Eye (tissue), 1 donor: ENCODE measurements around the gene ZC3H7A.
A peak's percentile ranks its signal among the peaks of the same experiment; 100 is the strongest.

Experiments
- DNase-seq: peaks from one replicate; pipeline ENCODE4 v3.0.0-alpha.2; 2015

ZC3H7A gene

DNA sequence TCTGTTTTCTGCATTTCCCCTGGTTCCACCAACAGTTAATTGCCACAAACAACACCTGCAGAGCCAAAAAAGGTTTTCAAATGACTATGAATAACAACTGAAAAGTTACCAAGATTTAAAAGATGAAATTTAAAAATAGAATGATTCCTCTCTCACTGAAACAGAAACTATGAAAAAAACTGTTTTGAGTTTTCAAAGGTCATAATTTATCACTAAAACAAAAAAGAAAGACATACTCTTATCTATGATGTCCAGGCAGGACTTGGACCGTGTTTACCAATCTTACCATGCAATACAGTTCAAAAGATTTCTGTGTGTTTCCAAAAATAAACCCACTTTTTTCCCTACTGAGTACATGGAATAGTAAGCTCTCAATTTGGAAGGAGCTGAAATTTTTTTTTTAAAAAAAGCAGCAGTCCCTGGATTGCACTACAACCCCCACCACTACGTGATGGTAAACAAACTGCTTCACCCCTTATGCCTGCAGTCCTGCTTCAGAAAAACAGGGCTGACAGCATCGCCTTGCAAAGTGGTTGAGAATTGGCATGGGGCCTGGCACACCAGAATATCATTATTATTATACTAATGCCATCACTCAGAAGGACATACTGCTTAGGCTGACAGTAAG is 62.9 kb downstream of the ZC3H7A start:
- no peak for DNase-seq

DNA sequence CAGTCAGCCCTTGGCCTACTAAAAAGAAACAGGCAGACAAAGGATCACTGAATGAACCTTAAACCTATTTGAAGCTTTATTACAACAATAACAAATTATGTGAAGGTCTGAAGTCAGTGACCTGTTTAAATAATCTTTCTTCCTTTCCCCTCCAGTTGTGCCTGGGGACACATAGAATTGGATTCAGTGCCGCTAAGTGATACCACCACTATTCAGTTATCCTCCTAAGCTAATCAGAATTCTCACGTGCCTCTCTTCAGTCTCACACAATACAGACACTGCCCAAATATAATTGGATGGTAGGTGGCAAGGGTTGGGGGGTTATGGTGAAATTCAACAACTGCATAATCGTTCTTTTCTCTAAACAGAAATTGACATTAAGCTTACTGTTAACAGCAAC is 65.8 kb downstream of the ZC3H7A start:
- DNase-seq, result no peak

DNA sequence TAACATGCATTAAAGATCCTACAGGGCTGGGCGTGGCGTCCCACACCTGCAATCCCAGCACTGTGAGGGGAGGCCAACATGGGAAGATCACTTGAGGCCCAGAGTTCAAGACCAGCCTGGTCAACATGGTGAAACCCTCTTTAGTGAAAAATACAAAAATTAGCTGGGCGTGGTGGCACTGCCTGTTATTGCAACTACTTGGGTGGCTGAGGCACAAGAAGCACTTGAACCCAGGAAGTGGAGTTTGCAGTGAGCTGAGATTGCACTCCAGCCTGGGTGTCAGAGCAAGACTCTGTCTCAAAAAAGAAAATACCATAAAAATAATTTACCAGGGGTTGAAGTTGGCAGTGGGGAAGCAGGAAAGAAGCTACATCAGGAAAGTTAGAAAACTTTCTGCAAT is 67.3 kb downstream of the ZC3H7A start:
- no peak for DNase-seq

DNA sequence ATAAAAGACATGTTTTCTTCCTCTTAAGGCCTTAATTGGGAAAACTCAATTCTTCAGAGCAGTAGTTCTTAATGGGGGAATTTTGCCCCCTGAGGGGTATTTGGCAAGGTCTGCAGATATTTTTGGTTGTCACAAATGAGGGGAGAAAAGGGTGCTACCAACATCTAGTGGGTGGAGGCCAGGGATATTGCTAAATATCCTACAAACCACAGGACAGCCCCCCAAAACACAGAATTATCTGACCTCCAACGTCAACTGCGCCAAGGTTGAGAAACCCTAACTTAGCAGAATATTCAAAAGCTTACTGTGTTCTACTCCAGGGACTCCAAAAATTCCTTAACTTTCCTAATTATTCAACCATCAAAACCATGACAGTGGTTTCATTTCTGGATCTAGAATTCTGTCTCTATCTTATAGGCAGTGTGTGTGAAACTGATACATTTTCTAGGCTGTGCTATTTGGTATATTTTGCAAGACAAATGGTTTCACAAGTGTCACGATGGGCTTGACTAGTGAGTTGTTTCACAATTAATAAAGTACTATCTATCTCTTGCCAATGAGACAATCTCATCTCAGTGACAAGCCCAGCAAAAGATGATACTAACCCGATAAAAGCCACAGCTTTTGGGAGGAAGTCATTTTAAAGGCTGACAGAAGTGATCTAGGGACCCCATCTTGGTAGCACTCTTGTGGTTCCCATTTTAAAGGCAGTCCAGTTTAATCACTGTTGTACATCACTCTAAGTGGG is 69.1 kb downstream of the ZC3H7A start:
- no peak for DNase-seq

DNA sequence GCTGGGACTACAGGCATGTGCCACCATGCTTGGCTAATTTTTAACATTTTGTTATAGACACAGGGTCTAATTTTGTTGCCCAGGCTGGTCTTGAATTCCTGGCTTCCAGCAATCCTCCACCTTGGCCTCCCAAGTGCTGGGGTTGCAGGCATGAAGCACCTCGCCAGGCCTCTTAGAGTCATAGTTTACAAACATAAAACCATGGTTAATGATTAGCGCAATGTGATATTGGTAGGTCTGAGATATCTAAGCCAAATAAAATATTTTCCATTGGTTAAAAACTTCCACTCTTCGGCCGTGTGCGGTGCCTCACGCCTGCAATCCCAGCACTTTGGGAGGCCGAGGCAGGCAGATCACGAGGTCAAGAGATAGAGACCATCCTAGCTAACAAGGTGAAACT is 71.0 kb downstream of the ZC3H7A start:
- DNase-seq, result no peak

DNA sequence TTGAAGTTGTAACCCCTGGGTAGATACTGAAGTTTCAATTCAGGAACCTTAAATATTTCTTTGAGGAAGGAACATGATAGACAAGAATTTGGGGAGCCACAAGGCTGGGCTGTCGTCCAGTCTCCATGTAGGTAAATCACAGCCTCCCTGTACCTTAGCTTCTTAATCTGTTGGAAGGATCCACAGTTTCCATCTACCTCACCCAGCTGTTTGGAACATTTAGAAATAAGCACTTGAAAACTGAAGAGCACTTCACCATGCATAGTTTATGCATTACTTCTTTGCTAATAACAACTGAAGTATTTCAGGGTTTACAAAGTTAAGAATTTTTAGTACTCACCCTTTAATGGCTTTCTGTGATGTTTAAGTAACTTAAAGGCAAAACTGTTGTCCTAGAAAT is 71.6 kb downstream of the ZC3H7A start:
- no peak for DNase-seq

DNA sequence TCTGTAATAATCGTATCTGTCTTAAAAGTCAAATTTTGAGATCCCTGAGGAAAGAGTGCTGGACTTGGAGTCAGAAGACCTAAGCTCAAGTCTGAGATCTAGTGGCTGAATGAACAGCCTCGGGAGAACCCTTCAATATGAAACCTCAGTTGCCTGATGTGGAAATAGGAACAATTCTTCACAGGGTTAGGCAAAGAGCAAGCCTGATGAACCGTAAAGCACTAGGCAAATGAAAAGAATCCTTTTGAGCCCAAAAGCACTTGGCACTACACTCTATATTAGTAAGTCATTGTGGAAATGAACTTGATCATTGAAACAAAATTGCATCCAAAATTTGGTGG is 74.6 kb downstream of the ZC3H7A start:
- DNase-seq, result no peak

DNA sequence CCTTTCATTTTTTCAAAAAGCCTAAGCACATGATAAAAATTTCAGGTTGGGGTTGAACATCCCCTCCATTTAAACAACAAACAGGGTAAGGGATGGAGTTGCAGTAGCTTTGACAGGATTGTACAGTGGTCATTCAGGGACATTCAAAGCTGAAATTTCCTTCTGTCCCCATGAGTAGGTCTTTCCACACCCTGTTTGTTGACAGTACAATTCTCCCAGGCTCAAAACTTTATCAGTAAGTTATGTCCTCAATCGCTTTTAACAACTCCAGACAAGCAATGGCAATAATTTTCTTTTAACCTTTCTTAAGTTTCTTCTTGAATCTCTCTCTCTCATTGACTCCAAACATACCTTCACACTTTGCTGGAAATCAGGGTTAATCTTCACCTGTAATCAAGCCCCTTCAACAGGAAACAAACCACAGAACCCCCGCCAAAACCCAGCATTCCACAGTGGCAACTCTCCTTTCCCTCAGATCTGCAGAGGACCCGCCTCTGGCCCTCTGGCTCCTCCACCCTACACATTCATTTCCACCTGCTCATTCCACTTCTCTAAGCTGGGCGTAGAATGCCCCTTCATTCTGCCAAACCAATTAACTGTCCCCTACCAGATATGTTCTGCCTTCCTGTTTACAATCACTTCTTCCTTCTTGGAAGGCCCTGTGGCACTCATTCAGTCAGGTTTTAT is 75.1 kb downstream of the ZC3H7A start:
- DNase-seq, result no peak

DNA sequence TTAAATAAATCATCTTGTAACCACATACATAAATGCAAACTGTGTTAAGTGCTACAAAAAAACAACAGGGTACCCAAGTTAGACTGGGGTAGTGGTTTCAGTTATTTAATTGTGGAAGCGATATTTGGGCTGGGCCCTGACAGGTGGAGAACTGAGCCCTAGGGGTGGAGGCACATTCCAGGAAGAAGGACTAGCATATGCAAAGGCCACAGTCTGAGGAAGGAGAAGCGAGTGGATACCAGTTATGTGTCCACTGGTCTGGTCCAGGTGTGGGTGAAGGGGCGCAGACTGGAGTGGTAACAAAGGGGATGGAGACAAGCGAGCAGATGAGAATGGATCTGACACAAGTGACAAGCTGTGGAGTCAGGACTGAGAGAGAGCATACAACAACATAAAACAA is 77.3 kb downstream of the ZC3H7A start:
- DNase-seq, result no peak

DNA sequence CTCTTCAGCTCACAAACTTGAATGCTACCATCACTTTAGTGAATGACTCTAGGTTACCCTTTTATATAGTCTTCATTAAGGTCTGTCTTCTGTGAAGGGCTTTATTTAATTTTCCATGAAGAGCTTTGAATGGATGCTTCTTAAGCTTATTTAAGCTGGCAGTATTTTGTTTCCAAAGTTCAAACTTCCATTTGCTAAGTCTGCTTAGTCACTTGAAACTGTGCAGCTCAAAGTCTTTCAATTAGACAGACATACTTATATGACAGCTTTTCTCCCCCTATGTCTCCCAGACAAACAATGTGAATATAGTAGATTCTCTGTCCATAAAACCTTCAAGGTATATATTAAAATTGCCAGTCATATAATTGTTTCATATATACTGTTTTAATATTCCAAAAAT is 77.9 kb downstream of the ZC3H7A start:
- no peak for DNase-seq

DNA sequence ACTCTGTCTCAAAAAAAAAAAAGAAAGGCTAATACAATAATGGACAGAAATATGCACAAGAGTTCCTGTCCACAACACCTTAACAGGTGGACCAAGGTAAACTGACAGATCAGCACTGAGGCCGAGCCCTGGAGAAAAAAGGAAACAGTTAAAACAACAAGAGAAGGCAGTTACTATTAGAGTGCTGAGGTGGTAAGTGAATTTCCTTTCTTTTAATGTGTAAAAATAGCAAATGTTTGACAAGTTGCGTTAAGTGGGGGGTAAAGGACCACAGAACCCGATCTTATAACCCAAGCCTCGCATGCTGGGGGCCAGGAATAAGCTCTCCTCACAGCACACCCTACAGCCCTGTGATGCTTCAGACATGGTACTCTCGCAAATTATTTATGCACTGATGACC is 79.2 kb downstream of the ZC3H7A start:
- DNase-seq, result no peak

DNA sequence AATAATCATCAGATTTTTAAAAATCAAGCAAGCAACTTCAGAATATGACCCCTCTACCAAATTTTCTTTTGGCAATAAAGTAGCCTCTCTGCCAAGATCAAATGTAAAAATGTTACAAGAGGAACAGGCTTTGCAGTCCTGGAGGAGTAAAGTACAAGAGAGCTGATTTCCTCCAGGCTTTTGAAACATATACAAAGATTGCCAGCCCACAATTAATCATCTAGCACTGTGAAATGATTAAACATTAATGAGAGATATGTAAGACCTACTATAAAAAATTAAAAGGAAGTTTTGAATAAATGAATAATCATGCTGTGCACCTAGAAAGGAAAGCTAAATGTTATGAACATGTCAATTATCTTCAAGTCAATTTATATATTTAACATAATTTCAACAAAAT is 80.7 kb downstream of the ZC3H7A start:
- DNase-seq, result no peak

DNA sequence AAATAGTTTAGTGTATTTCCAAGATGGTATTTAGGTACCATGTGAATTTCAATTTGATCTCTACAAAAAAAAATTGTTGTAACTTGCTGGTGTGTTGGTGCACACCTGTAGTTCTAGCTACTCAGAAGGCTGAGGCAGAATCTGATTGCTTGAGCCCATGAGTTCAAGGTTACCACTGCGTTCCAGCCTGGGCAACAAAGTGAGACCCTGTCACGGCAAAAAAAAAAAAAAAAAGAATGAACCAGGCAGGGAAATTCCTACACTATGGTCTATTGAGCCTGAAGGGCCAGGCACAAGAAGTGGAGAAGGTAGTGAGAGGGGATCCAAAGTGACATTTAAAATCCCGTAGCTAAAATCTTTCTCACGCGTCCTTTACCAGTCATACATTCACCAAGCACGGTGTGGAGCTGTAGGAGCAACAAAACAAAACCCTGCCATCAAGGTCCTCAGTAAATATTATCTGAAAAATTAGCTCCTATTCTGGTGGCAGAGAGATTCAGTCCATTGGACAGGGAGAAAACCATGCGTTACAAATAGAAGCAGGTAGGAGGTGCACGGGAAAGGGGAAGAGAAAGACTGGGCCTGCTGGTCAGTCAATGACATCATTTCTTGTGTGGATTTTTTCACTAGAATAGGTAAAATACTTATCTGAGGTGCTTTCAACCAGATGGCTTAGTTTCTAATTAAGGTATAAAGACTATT is 81.7 kb downstream of the ZC3H7A start:
- DNase-seq, result no peak

DNA sequence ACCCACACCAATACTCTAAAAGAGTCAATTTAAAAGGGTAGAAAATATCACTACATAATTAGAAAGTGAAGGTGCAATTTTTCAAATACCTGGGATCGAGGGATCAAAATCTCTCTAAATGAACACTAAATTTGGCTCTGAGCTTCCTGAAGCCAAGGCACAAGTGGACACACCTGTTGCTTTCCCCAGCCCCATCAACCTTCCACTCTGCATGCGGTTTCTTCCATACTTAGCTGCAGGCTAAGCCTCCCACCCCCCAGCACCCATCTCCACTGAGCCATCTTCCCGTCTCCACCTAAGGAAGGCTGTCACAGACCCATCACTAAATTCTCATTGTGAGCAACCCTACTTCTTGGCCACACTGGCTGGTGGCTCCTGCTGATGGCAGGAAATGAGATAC is 84.9 kb downstream of the ZC3H7A start:
- DNase-seq, result no peak

DNA sequence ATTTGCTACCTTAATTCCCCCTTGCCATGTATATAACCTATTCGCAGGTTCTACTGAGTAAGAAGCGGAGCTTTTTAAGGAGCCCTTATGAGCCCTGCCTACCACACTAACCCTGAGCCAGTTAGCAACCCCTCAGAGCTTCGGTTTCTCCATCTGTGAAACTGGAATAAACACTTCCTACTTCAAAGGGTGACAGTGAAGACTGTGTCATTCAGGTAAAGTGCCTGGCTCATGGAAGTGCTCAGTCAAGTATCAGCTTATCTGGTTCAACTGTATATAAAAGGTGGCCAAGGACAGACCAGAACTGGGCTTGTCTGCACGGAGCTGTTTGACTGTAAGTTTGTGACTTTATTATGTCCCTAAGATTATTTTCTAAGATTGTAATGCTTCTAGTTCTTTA is 85.4 kb downstream of the ZC3H7A start:
- no peak for DNase-seq

DNA sequence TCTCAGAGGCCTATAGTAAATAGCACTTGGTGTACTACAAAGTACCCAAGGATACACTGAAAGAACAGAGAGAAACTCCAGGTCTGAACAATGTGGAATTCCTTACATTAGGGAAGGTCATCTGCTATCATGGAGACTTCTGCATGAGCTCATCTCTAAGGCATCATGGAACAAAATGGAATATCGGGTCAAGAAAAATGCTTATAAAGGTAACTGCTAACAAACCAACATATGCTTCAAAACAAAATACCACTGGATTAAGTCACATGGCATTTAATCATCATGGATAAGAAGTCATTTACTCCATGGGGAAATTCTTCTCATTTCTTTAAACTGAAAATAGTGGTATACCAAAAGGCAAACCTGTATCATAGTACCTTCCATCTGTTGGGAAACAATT is 88.6 kb downstream of the ZC3H7A start:
- no peak for DNase-seq

DNA sequence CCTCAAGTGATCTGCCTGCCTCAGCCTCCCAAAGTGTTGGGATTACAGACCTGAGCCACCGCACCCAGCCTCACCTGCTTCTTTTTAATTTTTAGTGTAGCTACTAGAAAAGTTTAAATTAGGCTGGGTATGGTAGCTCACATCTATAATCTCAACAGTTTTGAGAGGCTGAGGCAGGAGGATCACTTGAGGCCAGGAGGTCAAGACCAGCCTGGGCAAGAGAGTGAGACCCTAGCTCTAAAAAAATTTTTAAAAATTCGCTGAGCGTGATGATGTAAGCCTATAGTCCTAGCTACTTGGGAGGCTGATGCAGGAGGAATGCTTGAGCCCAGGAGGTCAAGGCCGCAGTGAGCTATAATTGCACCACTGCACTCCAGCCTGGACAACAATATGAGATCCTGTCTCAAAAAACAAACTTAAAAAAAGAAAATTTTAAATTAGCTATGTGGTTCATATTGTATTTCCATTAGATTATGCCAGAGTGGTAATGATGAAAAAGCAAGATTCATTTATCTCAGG is 89.3 kb downstream of the ZC3H7A start:
- no peak for DNase-seq

DNA sequence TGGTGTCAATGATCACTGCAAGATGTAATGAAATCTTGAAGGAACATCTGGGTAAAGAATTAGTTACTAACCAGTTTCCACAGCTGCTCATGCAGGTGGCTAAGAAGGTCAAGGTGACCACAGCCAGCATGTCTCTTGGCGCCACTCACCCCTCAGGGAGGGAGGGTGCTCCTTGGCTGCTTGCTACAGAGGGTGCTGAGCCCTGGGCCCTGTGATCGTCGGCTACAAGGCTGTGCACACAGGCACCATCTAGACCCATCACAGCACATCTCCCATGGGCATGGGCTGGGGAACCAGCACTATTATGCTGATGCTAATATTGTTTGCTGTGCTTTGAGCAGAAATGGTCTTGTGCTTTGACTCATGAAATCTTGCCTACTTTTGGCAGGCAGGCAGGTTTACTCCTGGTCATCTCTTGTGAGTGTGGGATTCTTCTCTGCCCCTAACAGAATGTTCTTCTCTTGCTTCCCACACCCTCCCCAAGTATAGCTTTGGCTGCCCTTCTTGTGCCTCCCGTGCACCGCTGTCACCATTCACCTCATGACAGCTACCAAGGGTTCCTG is 90.8 kb downstream of the ZC3H7A start:
- peak; percentile 49 for DNase-seq

DNA sequence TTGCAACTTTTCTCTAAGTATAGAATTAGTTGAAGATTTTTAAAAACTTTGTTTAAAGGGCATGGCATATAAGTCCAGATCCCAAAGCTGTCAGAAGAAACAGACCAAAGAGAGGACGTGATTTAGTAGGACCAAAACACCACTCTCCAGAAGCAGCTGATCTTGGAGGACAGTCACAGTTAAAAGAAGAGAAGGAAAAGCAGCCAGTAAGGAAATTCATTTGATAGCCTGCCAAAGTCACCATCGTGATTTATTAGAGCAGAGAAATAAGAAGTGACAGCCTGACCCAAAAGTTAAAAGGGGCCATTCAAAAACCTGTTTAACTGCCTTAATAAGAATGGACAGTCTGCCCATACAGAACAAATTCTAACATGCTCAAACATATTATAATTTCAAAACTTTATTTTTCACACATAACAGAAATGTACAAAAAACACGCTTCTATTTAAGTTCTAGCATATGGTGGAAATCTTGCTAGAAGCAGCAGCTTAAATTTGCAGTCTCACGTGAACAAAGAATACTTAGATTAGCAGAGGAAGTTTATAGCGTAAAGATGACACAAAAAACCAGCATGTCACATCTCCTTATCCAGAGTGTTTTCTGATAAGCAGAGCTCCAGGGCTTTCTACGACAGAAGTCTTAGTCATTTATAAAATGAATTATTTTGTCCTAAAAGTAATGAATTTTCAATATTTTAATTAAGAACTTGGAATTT is 91.6 kb downstream of the ZC3H7A start:
- DNase-seq, result peak; percentile 81
